ENCODE data around the gene MAP3K5.

- no peak for TF ChIP-seq CTCF (IDR thresholded peaks at IDR 0.05)
- no peak for TF ChIP-seq REST (IDR thresholded peaks at IDR 0.05; ENCODE audit: insufficient read depth in 1 of 2, low read depth in 2 of 2, low read length in 1 of 2)
- TF ChIP-seq POLR2AphosphoS5 (IDR thresholded peaks at IDR 0.05; ENCODE audit: low read depth, low read length) = no peak
- no peak for TF ChIP-seq SIN3A (IDR thresholded peaks at IDR 0.05; ENCODE audit: borderline replicate concordance, insufficient read depth, low read depth, low read length)
- no peak for TF ChIP-seq TCF7L2 (IDR thresholded peaks at IDR 0.05; ENCODE audit: low read depth, low read length)
Observed at GRCh38 chr6:136646377-136646776, 145.9 kb downstream of the MAP3K5 start.

All from Panc1 (cell line).